IMR-90 (cell line): ENCODE results near the gene MMEL1. TPM values are rescaled to one million over a fixed set of nuclear protein-coding genes. Genes with fewer than 3 reads are reported as not detected.

Source experiments
- ATAC-seq: fragments of 200-7000 bp; cut with Tn5 transposase; 2 replicates; pipeline ENCODE4 v1.9.1; 2020; ENCODE audit warnings: low read depth, mild to moderate bottlenecking, moderate library complexity
- BruUV-seq: library from RNA; stranded (reverse); fragments of 400-500 nt; replicated peaks from 2 replicates; lab custom pipeline; 2021; lab: Mats Ljungman, UMichigan
- CTCF ChIA-PET: fragments of 300-600 bp; formaldehyde crosslinking; extraction: SDS; loops from one replicate; lab custom pipeline; 2021; ENCODE audit warnings: antibody characterized with exemption; lab: Yijun Ruan, JAX
- POLR2A ChIA-PET: fragments of 300-600 bp; sonication (Branson Sonifier 250); formaldehyde crosslinking; loops from one replicate; lab custom pipeline; 2022; ENCODE audit warnings: antibody characterized with exemption; ENCODE audit not compliant: unreplicated experiment; lab: Charles Lee
- DNase-seq: peaks from one replicate; pipeline ENCODE4 v3.0.0; 2013
- H2AFZ ChIP-seq: replicated peaks from 2 replicates; pipeline ENCODE3; 2013; ENCODE audit warnings: low read length, mild to moderate bottlenecking; ENCODE audit not compliant: poor library complexity
- H2AK5ac ChIP-seq: 2 replicates; pipeline ENCODE4 v1.6.1; 2013; ENCODE audit warnings: low read depth, low read length, inconsistent platforms
- H2AK9ac ChIP-seq: replicated peaks from 2 replicates; pipeline ENCODE3; 2013; ENCODE audit warnings: mild to moderate bottlenecking, low read depth, low read length, moderate library complexity; ENCODE audit not compliant: poor library complexity
- H2BK120ac ChIP-seq: 2 replicates; pipeline ENCODE4 v1.6.1; 2013; ENCODE audit warnings: low read depth, low read length, inconsistent platforms
- H2BK15ac ChIP-seq: 3 replicates; pipeline ENCODE4 v1.6.1; 2013; ENCODE audit warnings: low read depth, low read length, inconsistent platforms
- H2BK20ac ChIP-seq: 2 replicates; pipeline ENCODE4 v1.6.1; 2013; ENCODE audit warnings: low read depth, mild to moderate bottlenecking, inconsistent platforms, low read length, moderate library complexity
- H2BK5ac ChIP-seq: 2 replicates; pipeline ENCODE4 v1.6.1; 2013; ENCODE audit warnings: mild to moderate bottlenecking, low read depth, low read length, inconsistent platforms; ENCODE audit not compliant: poor library complexity, severe bottlenecking
- H3K14ac ChIP-seq: replicated peaks from 2 replicates; pipeline ENCODE4 v1.6.1; 2013; ENCODE audit warnings: low read depth, low read length, inconsistent platforms
- H3K18ac ChIP-seq: 2 replicates; pipeline ENCODE4 v1.6.1; 2013; ENCODE audit warnings: low read depth, low read length, control low read depth
- H3K23ac ChIP-seq: 2 replicates; pipeline ENCODE4 v1.6.1; 2013; ENCODE audit warnings: low read depth, low read length, inconsistent platforms
- H3K27ac ChIP-seq: 2 replicates; pipeline ENCODE4 v1.5.1; 2013; ENCODE audit warnings: mild to moderate bottlenecking, control low read depth, low read length; ENCODE audit not compliant: insufficient read depth
- H3K27me3 ChIP-seq: 2 replicates; pipeline ENCODE4 v1.6.1; 2013; ENCODE audit warnings: low read length; ENCODE audit not compliant: control insufficient read depth, insufficient read depth
- H3K36me3 ChIP-seq: 2 replicates; pipeline ENCODE4 v1.6.1; 2013; ENCODE audit warnings: low read length, mixed read lengths; ENCODE audit not compliant: control insufficient read depth, insufficient read depth
- H3K4ac ChIP-seq: 2 replicates; pipeline ENCODE4 v1.6.1; 2013; ENCODE audit warnings: low read depth, low read length, inconsistent platforms
- H3K4me1 ChIP-seq: 2 replicates; pipeline ENCODE4 v1.6.1; 2013; ENCODE audit warnings: low read length, mixed read lengths; ENCODE audit not compliant: control insufficient read depth, insufficient read depth
- H3K4me2 ChIP-seq: 2 replicates; pipeline ENCODE4 v1.6.1; 2013; ENCODE audit warnings: low read depth, mild to moderate bottlenecking, control low read depth, low read length, moderate library complexity
- H3K4me3 ChIP-seq: 2 replicates; pipeline ENCODE4 v1.5.1; 2013; ENCODE audit warnings: low read depth, mild to moderate bottlenecking, control low read depth, low read length, moderate library complexity; ENCODE audit not compliant: insufficient read depth
- H3K56ac ChIP-seq: 2 replicates; pipeline ENCODE4 v1.6.1; 2013; ENCODE audit warnings: low read length, inconsistent platforms; ENCODE audit not compliant: insufficient read depth; ENCODE audit errors: extremely low read depth
- H3K79me1 ChIP-seq, 2 experiments: 2 replicates each; pipeline ENCODE4 v1.6.1; 2013; ENCODE audit warnings: low read length in 2 of 2, inconsistent platforms in 1 of 2, low read depth in 1 of 2
- H3K9ac ChIP-seq: 2 replicates; pipeline ENCODE4 v1.6.1; 2013; ENCODE audit warnings: low read depth, low read length, control low read depth
- H3K9me1 ChIP-seq: 2 replicates; pipeline ENCODE4 v1.6.1; 2013; ENCODE audit warnings: low read length, inconsistent platforms; ENCODE audit not compliant: insufficient read depth
- H3K9me3 ChIP-seq: 2 replicates; pipeline ENCODE4 v1.6.1; 2013; ENCODE audit warnings: low read length; ENCODE audit not compliant: control insufficient read depth, insufficient read depth
- H4K20me1 ChIP-seq: 2 replicates; pipeline ENCODE4 v1.6.1; 2013; ENCODE audit warnings: low read length, inconsistent platforms; ENCODE audit not compliant: insufficient read depth
- H4K5ac ChIP-seq: 2 replicates; pipeline ENCODE4 v1.6.1; 2013; ENCODE audit warnings: mild to moderate bottlenecking, low read depth, low read length, control low read depth
- H4K8ac ChIP-seq, 2 experiments: 2 replicates each; pipeline ENCODE4 v1.6.1; 2013; ENCODE audit warnings: low read depth in 2 of 2, low read length in 2 of 2, control low read depth in 1 of 2, inconsistent platforms in 1 of 2
- H4K91ac ChIP-seq: 2 replicates; pipeline ENCODE4 v1.6.1; 2013; ENCODE audit warnings: low read depth, low read length, inconsistent platforms; ENCODE audit not compliant: insufficient read depth
- BHLHE40 ChIP-seq: fragments of 150-350 bp; IDR thresholded peaks from 2 replicates; pipeline ENCODE4 v1.6.1; 2016; ENCODE audit warnings: mild to moderate bottlenecking, low read depth, low read length
- CEBPB ChIP-seq: IDR thresholded peaks from 2 replicates; pipeline ENCODE4 v1.6.1; 2012; ENCODE audit warnings: low read depth, low read length, improper control_type of control experiment
- CHD1 ChIP-seq: IDR thresholded peaks from 2 replicates; pipeline ENCODE4 v1.6.1; 2012; ENCODE audit warnings: low read depth, low read length, improper control_type of control experiment
- FOS ChIP-seq: fragments of 150-350 bp; IDR thresholded peaks from 2 replicates; pipeline ENCODE4 v1.6.1; 2016; ENCODE audit warnings: low read depth, low read length
- MAFK ChIP-seq: IDR thresholded peaks from 2 replicates; pipeline ENCODE4 v1.6.1; 2012; ENCODE audit warnings: low read depth, low read length, improper control_type of control experiment
- NFE2L2 ChIP-seq: fragments of 150-350 bp; IDR thresholded peaks from 2 replicates; pipeline ENCODE4 v1.6.1; 2016; ENCODE audit warnings: low read depth, mild to moderate bottlenecking, low read length
- POLR2A ChIP-seq: IDR thresholded peaks from 2 replicates; pipeline ENCODE4 v1.6.1; 2012; ENCODE audit warnings: mild to moderate bottlenecking, low read depth, low read length
- RAD21 ChIP-seq: IDR thresholded peaks from 2 replicates; pipeline ENCODE4 v1.6.1; 2012; ENCODE audit warnings: low read length, improper control_type of control experiment
- SMC3 ChIP-seq: fragments of 150-350 bp; IDR thresholded peaks from 2 replicates; pipeline ENCODE4 v1.6.1; 2016; ENCODE audit warnings: low read depth, mild to moderate bottlenecking, antibody characterized with exemption, low read length, moderate library complexity
- USF2 ChIP-seq: fragments of 150-350 bp; IDR thresholded peaks from 2 replicates; pipeline ENCODE4 v1.6.1; 2017; ENCODE audit warnings: mild to moderate bottlenecking, antibody characterized with exemption, low read length, low read depth
- WGBS, 2 experiments: methylation state at CpG; one replicate each; pipeline versions ENCODE4 v1.1.5 to v1.1.7; 2013; ENCODE audit warnings: missing lambda C conversion rate in 2 of 2; ENCODE audit not compliant: insufficient read length in 1 of 2; ENCODE audit errors: extremely low coverage in 2 of 2; 5-methylcytosine and 5-hydroxymethylcytosine counted together
- dilution Hi-C: fragments of 300-500 bp; cut with HindIII; formaldehyde crosslinking; loops from one replicate; pipeline ENCODE4 v1.14.3; 2018; ENCODE audit warnings: low sequenced_read_pairs; ENCODE audit not compliant: unreplicated experiment
- in situ Hi-C: fragments of 300-500 bp; cut with MboI; formaldehyde crosslinking; loops from 3 replicates; pipeline ENCODE4 v1.14.3; 2019; ENCODE audit warnings: low sequenced_read_pairs, inconsistent platforms, mixed read lengths
- intact Hi-C: fragments of 100-400 bp; cut with micrococcal nuclease; formaldehyde crosslinking; loops from 2 replicates; pipeline ENCODE4 v1.10.0; 2022
- polyA plus RNA-seq, 3 experiments: library from polyadenylated mRNA; depleted of rRNA; stranded (reverse); fragments of >200 nt; gene quantifications; 2 replicates each; pipeline ENCODE4 v1.2.3, GENCODE V29; 2012; ENCODE audit warnings: low replicate concordance in 1 of 3
- total RNA-seq: library from RNA; depleted of rRNA; stranded (reverse); fragments of >200 nt; gene quantifications from 2 replicates; pipeline ENCODE4 v1.2.3, GENCODE V29; 2012

Gene MMEL1
- total and polyA plus RNA-seq, 2 of the 4 experiments (the other 2 are of a cell fraction) = under 0.01 to 0.12 TPM

- DNase-seq = no peak
Measured at GRCh38 chr1:2604844-2605508, 27.8 kb downstream of the MMEL1 start.

More at GRCh38 chr1:2604844-2605508, 27.8 kb downstream of the MMEL1 start:
- H3K4me2 ChIP-seq = no peak overlapping the region
- H4K8ac ChIP-seq = no peak overlapping the region
- intact Hi-C loops (no loop called here), dilution Hi-C loops (no loop called here), in situ Hi-C loops (no loop called here)
- no peak overlapping the region for H2BK5ac ChIP-seq
- no peak overlapping the region for H3K27ac ChIP-seq
- no peak for ATAC-seq
- H2AK9ac ChIP-seq = no peak overlapping the region
- no peak overlapping the region for H2BK20ac ChIP-seq
- H2AFZ ChIP-seq = no peak overlapping the region
- H3K23ac ChIP-seq = no peak overlapping the region
- no peaks in the 10 kb centered on the region for H3K9me3 ChIP-seq
- no peaks in the 10 kb centered on the region; the same call in 1 of the 2 replicates for H3K27me3 ChIP-seq
- no peaks in the 10 kb centered on the region for H3K4me1 ChIP-seq
- no peak overlapping the region for H3K18ac ChIP-seq
- H3K4me3 ChIP-seq = no peak overlapping the region
- H4K5ac ChIP-seq = no peak overlapping the region
- H4K20me1 ChIP-seq = no peaks in the 10 kb centered on the region
- H2BK120ac ChIP-seq = no peak overlapping the region
- H3K9ac ChIP-seq = no peak overlapping the region
- no peaks in the 10 kb centered on the region for H3K36me3 ChIP-seq
- no peaks in the 10 kb centered on the region for H3K79me1 ChIP-seq
- H3K56ac ChIP-seq = no peak overlapping the region
- no peak overlapping the region for H2AK5ac ChIP-seq
- BruUV-seq = no TSS peak
- H3K4ac ChIP-seq = no peak overlapping the region
- H3K14ac ChIP-seq = no peak overlapping the region
- no peak for TF ChIP-seq CEBPB
- TF ChIP-seq CHD1 = no peak
- TF ChIP-seq RAD21 = no peak
- TF ChIP-seq POLR2A = no peak
- TF ChIP-seq FOS = no peak
- TF ChIP-seq SMC3 = no peak
- TF ChIP-seq USF2 = no peak
- no peak for TF ChIP-seq BHLHE40
- TF ChIP-seq MAFK = no peak
- TF ChIP-seq NFE2L2 = no peak
- 53% methylated on average over 3 of the region's 14 CpGs; no CpG with 5 or more reads in 1 of the 2 experiments for WGBS, 2 experiments
- ChIA-PET CTCF (no interaction called here), POLR2A (no interaction called here)
- H3K9me1 ChIP-seq = no peaks in the 10 kb centered on the region
- H2BK15ac ChIP-seq = no peak overlapping the region
- H4K91ac ChIP-seq = no peak overlapping the region
